ENCODE results near the gene ABHD8.
A peak's percentile ranks its signal among the peaks of the same experiment; 100 is the strongest.

Gene ABHD8

DNA sequence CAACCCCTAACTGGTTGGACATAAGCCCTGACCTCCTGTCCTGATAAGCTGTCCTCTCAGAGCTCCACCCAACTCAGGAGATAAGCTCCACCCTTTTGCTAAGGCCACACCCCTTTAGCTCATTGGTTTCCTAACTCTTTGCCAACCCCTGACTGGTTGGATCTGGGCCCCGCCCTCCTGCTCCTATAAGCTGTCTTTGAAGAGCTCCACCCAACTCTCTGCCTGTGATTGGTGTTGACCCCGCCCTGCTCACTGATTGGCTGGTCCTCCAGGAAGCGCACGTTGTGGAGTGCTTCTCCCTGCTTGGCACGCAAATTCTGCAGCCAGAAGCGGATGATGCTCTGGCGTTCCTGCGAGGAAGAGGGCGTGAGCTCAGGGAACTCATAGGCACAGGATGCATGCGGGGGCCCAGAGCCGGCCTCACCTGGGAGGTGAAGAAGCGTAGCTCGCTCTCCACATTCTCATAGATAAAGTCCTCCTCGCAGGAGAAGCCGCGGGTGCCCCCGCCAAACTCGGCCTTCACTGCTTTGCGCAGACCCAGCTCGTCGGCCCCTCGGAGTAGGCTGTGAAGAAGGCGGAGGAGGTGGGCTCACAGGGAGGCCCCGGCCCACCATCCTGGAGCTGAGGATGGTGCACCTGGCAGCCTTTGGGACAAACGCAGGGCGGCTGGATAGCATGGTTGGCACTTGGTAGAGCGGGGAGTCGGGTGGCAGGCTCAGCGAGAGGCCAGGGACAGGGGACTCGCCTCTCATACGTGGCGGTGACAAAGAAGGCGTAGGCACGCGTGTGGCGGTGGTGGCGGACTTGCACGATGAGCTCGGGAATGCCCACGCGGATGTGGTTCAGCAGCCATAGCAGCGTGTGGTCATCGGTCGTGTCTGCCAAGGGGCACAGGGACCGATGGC lies 29.7 kb upstream of the ABHD8 start:
- DNase-seq = peak; percentile 47

DNA sequence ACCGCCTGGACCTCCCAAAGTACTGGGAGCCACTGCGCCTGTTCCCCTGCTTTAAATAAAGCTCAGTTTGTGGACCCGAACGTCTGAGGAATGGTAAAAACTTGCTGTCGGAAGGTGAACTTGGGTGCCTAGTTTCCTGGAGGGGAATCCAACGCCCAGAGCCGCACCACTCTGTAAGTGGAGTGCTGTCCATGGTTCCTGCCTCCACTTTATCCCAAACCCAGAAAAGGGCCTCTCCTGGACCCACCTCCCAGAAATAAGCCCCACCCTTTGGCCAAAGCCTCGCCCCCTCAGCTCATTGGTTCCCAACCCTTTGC lies 29.1 kb upstream of the ABHD8 start:
- no peak for DNase-seq

DNA sequence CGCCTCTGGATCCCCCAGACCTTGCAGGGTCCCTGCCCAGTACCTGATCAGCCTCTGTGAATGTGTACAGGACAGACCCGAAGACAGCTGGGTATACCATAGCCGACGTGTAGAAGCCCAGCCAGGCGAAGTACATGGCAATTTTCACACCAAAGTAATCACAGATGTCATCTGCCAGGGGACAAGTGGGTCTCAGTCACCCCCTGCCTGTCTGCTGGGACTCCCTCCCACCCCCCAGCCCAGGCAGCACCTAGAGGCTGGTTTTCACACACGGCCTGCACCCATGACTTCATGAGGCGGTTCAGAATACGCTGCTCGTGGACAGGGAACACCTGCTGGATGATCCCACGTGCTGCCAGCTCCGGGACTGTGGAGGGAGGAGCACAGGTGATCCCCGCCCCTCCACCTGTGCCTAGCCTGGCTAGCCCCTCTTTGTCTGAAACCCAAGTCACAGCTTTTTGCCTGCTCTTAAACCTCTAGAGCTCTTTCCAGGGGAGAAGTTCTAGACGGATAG lies 27.9 kb upstream of the ABHD8 start:
- DNase-seq = no peak

- DNase-seq = no peak
Observed at GRCh38 chr19:17330262-17331044, 27.2 kb upstream of the ABHD8 start.

- DNase-seq = no peak
Observed at GRCh38 chr19:17329366-17330261, 26.4 kb upstream of the ABHD8 start.

DNA sequence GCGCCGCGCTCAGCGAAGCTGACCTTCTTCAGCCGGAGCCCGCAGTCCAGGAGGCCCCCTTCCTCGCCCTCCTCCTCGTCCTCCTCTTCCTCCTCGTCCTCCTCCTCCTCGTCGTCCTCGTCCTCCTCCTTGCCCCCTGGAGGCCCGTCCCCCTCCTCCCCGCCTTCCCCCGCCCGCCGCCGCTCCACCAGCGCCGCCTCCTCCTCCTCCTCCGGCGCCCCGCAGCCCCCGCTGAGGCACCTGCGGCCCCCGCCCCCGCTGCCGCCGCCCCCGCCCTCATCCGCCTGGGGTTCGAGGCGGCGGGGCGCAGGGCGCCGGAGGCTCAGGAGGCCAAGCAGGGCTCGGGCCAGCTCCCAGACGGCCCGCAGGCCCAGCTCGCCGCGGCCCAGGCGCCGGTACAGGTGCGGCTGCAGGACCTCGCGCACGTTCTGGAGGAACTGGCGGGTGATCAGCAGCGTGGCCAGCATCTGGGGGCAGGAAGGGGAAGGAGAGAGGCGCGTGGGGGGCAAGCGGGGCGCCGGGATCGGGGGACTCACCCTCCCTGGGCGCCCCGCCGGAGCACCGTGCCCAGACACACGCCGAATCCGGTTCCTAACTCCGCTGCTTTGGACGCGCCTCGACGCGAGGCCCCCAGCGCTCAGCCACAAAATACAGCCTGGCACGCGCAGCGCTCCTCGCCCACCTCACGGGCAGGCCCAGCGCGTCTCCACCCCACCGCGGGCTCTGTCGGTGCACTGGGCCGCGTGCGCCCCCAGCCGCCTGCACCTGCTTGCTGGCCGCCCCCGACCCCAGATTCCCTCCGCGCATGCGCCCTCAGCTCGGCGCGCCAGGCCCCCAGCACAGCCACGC lies 25.5 kb upstream of the ABHD8 start:
- peak; percentile 51 for DNase-seq

GRCh38 chr19:17327654-17328516 lies 24.7 kb upstream of the ABHD8 start:
- peak; percentile 67 for DNase-seq

DNA sequence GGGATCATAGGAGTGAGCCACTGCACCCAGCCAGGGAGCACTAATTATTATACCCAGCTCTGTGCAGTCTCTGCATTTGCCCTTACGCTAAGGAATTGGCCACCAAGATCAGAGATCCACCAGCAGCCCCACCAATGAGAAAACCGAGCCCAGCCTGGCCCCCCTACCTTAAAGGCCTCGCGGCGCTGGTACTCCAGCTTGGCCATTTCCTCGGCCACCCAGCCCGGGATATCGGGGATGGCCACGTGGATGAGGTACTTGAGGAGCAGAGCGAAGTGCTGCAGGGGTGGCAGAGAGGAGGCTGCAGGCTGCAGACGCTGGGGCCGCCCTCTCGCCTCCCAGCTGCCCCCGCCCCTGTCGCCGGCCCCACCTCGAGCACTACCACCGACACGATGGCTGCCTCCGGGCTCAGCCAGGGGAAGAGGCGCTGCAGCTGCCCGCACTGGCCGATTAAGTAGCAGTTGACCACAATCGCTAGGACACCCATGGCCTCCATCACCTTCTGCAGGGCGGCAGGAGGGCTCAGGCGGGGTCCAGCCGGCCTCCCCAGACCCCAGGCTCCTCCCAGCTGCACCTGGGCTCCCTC lies 23.9 kb upstream of the ABHD8 start:
- no peak for DNase-seq

DNA sequence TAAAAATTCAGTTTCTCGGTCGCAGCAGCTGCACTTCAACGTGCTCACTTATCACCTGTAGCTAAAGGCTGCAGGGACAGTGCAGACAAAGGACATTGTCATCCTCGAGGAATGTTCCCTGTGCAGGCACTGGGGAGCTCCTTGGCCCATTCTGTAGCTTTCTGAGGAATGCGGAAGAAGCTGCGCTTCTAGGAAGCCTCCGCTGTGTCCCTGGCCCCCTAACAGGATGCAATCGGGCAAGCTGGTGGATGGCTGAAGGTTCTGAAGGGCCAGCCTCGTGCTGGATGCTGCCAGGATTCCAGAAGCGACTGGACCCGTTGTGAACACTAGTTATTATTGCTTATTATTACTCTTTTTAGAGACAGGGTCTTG lies 23.4 kb upstream of the ABHD8 start:
- no peak for DNase-seq

DNA sequence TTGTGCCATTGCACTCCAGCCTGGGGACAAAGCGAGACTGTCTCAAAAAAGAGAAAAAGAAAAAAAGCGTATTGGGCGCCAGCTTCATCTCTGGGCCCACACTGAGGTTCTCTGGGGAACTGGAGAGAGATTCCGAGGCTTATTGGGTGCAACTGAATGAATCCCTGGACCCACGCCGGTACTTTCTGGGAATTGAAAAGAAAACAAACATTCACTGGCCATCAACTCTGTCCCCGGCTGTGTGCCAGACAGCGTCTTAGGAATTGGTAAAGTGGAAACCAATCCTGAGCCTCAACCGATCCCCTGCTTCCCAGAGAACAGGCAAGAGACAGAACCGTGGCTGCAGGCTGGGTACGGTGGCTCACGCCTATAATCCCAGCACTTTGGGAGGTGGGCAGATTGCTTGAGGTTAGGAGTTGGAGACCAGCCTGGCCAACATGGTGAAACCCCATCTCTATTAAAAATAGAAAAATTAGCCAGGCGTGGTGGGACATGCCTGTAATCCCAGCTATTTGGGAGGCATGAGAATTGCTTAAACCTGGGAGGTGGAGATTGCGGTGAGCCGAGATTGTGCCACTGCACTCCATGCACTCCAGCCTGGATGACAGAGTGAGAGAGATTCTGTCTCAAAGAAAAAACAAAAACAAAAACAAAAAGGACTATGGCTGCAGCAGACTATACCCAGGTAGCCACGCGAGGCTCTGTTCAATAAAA lies 22.8 kb upstream of the ABHD8 start:
- DNase-seq = no peak

GRCh38 chr19:17325133-17325532 lies 21.9 kb upstream of the ABHD8 start:
- no peak for DNase-seq

DNA sequence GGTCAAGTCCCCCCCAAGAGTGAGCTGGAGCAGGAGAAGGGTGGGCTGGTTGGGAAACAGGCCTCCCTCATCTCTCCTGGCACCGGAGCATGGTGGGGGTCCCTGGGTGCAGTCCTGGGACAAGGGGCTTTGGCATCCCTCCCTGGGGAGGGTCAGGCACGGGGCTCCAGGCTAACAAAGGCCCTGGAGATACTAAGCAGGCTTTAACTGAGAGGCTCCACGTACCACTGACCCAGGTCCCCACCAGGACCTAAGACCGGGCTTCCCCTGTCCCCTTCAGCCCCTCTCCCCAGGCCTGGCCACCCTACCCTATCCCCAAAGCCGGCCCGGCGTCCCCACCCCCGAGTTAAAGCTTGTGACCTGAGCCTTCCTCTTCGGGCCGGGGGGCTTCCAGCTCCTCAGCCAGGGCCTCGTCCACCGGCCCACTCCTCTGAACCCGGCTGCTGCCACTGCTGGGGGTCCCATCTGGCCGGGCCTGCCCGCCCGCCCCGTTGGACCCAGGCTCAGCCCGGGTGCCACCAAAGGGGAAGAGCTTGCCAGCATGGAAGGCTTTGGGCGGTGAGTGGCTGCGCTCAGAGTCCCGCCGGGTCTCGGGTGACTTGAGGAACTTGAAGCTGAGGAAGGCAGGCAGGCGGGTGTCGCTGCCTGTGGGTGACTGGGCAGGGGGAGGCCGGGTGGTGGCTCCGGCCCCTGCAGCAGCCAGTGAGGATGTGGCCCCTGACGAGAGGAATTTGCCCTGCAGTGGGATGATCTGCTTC lies 21.3 kb upstream of the ABHD8 start:
- DNase-seq = no peak

DNA sequence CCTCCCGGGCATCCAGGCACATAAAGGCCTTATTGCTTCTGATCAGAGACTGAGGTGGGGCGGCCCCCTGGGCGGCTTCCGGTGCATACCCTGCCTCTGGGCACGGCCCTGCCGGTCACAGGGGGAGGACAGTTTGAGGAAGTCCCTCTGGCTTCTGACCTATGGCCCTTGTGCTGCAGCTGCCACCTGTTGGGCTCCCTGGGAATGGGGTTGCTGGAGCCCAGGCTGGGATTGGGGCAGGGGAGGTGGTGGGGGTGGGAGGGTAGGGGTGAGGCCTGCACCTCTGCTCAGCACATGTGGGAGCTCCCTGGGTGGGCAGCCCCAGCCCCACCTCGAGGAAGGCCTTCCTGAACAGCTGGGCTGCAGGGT lies 20.7 kb upstream of the ABHD8 start:
- no peak for DNase-seq

DNA sequence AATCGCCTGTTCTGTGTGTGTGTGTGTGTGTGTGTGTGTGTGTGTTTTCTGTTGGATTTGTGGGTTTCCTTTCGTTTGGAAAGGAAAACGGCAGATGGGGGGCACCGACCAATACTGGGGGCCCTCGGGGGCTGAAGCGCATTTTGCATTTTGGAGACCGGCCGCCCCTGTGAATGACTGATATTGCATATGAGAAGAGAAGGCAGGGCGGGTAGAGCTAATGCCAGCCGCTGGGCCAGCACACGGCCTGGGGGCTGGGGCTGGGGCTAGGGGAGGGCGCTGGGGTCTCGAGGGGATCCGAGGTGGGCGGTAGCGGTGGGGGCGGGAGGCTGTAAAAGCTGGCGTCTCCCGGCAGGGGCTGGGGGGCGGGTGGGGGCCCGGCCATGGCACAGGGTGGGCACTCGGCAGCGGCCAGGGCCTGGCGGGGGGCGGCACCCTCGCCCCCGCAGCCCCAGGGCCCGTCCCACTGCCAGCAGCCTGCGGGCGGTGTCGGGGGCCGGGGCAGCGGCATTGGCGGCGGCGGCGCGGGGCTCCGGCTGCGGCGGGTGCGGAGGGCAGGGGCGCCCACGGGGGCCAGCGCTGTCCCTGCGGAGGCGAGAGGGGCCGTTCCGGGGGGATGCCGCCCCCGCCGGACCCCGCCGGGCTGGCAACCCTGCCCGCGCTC lies 20.2 kb upstream of the ABHD8 start:
- no peak for DNase-seq

DNA sequence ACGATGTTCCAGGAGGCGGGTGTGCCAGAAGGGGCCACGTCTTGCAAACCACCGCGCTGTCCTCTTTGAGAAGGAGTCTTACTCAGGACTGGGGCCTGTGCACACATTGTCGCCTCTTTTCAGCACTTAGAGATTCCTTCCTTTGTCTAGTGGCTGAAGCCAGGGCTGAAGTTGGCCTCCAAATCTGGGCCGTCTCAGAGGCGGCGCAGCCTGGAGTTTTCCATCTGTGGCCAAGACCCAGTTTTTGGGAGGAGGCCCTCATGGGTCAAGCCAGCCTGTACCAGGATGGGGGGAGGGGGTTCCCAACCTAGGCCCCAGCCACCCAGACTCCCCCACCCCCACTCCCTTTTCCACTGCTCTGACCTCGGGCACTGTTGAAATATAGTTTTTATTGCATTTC lies 19.6 kb upstream of the ABHD8 start:
- no peak for DNase-seq

DNA sequence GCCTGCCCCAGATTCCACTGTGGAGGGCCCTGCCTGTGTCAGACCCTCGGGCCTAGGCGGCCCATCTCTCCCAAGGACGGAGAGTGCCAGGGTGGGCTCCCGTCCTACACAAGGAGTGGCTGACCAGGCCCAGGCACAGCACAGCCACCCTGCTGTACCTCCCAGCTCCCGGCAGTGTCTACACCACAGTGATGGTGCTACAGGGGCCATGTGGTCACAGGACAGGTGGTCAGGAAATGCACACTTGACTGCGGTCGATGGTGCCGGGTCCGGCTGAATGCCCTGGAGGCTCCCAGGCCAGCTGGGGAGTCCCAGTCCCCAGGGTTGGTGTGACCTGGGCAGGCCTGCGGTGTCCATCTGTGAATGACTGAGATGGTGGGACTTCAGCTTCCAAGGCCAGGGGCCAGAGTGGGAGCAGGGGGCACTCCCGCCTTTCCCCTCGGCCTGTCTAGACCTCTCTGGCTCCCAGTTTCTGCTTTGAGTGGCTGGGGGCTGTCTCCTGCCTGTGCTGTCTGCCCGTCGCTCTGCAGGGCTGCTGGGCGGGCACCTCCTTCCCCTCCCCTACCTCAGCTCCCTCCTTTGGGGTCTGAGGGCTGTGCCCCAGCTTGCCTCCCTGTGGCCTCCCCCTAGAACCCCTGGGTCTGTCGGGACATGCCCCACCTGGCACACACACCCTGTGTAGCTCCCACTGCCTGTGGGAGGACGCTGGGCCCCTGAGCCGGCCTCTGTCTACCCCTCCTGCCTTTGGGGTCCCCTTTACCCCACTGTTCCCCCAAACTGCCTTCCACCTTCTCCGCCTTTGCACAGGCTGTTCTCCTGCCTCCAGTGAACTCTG lies 18.6 kb upstream of the ABHD8 start:
- no peak for DNase-seq

- no peak for DNase-seq
Observed at GRCh38 chr19:17320435-17320834, 17.2 kb upstream of the ABHD8 start.

Data from CD4-positive, alpha-beta T cell treated with Interleukin-12 subunit alpha and Interleukin-12 subunit beta, for 1 hour (primary cell).